Effector CD8-positive, alpha-beta T cell (primary cell): ENCODE measurements around the gene ASB1.

Experiments used
- DNase-seq: peaks from one replicate; lab custom pipeline; 2025; lab: John Stamatoyannopoulos, UW

Gene ASB1

DNA sequence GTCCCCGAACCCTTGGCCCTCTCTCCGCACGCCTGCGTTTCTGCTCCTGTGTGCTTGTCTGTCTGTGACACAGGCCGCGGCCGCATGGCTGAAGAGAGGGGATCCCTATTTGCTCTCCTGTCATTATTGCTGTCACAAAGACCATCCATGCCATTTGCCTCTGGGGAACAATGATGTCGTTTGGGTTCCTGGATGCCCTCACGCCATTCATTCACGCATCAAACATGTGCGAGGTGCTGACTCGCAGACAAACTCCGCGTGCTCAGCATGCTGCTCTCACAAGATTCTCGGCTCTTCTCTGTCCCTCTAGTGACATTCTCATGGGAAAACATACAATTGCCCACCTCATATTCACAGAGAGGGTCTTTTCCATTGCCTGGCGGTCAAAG, 67.8 kb downstream of the ASB1 start:
- no peak for DNase-seq

DNA sequence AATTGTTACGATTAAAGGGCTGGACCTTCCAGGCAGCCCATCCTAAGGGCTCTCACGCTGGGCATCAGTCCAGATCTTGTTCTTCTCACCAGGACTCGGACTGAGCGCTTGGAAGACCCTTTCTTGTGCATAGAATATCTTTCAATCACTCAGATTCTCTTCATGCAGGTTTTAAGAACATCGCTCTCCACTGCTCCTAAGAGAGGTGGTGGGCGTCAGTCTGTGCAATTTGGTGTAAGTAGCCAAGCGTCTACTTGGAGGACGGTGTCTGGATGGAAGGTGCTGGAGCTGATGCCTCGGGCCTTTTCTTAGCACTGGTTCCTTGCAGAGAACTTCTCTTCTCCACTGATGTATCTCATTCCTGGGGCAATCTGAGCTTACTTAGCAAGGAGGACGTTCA, 68.7 kb downstream of the ASB1 start:
- DNase-seq, result no peak

DNA sequence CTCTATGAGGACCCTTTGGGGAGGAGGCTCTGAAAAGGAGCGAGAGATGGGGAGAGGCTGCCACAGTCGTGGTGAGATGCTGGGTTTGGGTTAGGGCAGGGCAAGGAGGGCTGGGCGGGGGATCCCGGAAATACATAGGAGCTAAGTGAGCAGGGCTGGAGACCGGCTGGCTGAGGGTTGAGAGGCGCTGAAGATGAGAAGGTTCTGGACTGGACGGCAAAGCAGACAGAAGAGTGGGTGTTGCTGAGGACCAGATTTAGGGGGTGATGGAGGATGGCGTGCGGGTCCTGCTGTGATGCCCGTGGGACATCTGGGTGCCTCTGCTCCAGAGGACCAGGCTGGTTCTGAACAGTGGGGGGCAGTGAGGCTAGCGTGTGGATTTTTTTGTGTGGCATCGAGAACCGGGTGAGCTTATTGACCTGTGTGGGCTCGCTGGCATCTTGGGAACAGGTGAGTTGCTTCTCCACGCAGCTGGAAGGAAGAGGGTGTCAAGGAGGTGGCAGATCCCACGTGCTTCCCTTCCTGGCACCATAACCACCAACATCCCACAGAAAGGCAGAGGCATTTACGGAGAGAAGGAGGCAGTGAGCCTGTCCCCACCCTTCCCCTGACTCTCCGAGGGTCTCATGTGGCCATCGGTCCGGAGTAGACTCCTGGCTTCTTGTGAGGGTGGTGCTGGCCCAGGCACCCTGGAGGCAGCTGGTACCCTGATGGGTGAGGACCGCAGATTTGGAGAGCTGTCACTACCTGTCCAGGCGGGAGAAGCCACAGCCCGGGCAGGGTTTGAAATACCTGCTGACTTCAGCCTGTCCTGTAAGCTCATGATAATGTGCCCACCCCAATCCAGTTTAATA, 70.3 kb downstream of the ASB1 start:
- no peak for DNase-seq

DNA sequence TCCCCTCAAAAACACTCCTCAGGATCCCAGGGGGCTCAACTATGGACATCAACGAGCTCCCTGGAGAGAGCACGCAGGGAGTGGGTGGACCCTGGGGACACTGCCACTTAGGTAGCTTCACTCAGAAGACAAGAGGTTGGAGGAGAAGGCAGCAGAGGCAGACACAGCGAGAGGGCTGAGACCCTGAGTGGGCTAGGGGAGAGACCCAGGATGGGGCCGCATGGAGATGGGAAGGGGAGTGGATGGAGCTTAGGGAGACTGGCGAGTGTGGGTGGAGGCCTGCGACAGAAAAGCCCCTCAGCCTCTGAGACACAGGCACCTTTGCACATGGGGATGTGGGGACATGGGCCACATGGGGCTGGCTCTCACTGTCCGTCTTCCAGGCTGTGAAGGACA, 70.9 kb downstream of the ASB1 start:
- no peak for DNase-seq

DNA sequence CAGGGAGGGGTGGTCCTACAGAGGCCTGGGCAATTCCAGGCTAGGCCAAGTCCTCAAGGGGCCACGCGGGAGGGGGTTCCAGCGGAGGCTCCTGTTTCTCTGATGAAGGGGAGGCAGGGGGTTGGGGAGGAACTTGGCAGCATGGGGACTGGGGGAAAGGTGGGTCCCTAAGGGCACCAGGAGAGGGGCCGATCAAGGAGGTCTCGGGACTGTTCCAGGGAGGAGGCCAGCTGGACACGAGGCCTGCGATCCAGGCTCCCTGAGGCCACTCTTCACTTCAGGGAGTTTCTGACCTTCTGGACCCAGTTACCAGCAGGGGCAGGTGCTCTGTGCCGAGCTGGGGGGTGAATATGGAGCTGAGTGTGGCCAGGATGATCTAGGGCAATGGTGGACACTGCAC, 71.5 kb downstream of the ASB1 start:
- DNase-seq, result no peak

DNA sequence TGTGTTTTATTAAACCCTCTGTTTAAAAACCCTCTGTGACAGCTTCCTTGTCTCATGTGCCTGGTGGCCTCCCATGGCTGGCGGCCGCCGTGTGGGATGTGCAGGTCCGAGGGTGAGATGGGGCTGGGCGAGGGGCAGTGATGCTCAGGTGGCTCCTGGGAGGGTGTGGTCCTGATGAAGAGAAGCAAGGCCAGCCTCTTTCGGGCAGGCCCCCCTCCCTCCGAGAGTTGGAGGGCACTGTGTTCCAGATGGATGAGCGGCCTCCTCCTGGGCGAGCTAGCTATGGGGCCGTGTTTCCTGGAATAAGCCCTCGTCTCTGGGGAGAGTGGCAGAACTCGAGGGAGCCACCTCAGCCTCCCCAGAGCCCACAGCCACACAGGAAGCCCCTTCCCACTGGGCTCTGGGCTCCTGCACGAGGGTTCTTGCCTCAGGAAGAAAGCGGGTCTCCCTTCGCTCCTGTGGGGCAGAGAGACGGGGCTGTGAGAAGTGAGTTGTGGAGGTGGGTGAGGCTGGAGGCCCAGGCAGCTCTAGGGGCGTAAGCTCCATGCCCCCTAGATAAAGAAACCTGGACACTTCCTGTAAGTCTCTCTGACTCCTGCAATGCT, 72.1 kb downstream of the ASB1 start:
- DNase-seq, result no peak

DNA sequence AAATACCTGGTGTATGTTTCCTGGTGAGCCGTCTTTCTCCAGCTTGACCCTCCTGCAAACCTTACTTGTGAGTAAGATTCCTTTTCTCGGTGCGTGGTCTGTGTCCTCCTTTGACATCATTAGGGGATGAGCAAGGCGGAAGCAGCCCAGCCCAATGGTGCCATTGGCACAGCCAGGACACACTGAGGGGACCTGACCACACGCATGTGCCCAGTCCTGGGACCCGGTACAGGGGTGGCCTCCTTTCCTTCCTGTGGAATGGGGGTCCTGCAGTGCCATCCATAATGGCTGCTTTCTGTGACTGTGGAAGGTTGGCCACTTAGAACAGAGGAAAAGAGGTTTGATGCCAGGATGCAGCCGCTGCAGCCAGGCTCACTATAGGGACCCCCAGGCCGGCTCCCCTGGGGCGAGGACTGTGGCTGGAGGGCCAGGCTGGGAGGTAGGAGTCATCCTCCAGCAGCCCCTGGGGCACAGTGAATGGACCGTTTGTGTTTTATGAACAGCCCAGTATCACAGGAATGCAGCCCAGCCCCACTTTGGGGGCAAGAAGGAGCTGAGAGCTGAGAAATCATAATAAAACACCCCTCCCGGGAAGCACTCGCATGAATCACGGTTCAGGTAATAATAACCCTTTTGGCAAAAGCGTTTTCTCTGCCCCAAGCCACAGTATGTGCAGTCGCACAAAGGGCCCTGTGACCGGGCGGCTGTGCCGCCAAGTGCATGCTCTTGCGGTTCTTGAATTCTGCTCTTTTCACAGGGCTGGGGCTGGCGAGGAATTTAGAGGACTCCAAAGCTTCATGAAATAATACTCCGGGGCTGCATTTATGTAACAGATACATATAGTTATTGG, 73.2 kb downstream of the ASB1 start:
- no peak for DNase-seq

DNA sequence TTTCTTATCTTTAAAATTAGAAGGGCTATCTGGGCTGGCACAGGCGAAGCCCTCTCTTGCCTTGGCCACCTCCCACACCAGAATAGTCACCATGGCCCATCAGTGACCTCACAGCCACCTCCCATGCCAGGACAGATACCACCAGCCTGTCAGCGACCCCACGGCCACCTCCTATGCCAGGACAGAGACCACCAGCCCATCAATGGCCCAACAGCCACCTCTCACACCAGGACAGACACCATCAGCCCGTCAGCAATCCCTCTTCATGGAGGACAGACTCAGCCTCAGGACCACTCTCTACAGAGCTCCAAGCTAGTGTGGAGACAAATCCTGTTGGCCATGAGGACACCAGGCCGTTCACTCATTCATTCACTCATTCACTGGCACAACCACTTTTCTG, 74.6 kb downstream of the ASB1 start:
- no peak for DNase-seq
